22Rv1 (cell line): ENCODE results near the gene FAM53C.

ENCODE experiments used
- CTCF ChIP-seq: fragments of 450-650 bp; IDR thresholded peaks from 2 replicates; pipeline ENCODE4 v1.5.1; 2017; ENCODE audit warnings: mild to moderate bottlenecking
- ZFX ChIP-seq: fragments of 450-650 bp; IDR thresholded peaks from 2 replicates; pipeline ENCODE4 v1.6.1; 2017; ENCODE audit warnings: antibody characterized with exemption, borderline replicate concordance

- TF ChIP-seq CTCF (no peak), ZFX (no peak)
Observed at GRCh38 chr5:138366632-138367382, 28.7 kb downstream of the FAM53C start.
